ENCODE measurements around the gene OR2W1.

OR2W1 gene, protein sequence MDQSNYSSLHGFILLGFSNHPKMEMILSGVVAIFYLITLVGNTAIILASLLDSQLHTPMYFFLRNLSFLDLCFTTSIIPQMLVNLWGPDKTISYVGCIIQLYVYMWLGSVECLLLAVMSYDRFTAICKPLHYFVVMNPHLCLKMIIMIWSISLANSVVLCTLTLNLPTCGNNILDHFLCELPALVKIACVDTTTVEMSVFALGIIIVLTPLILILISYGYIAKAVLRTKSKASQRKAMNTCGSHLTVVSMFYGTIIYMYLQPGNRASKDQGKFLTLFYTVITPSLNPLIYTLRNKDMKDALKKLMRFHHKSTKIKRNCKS

DNA sequence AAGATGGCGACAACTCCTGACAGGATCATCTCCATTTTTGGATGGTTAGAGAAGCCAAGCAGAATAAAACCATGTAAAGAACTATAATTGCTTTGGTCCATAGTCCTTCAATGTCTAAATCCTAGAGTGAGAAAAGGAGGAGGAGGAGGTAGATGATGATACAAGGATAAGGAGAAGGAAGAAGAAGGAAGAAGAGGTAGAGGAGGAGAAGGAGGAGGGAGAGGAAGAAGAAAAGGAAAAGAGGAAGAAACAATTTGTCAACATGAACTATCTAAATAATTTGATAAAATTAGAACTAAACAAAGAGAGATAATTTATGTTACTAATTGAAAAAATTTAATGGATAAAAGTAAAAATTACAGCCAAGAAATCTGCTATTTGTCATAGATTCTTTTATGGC, at the start of gene OR2W1:
TSS of gene OR2W1 (minus strand) at position 101 of the 400 bp plus-strand sequence. CDS start at position 101, 0 bp downstream.
- no peak for DNase-seq (ENCODE audit: low read depth)
- no peak within 1 kb of the TSS for H3K4me3 ChIP-seq (ENCODE audit: low read depth, low read length)

DNA sequence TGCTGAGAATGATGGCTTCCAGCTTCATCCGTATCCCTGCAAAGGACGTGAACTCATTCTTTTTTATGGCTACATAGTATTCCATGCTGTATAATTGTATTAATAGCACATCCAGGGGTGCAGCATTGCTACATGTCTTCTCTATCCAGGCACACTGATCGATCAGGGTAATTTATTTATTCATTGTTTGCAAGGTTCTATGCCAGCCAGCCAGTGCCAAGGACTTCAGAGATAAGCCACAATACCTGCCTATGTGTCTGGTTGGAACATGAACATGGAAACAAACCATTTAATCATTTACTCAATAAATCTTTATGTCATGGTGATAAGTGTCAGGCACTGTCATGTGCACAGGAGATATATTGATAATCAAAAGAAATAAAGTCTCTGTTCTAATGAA, 48.0 kb upstream of the OR2W1 start:
- no peak for DNase-seq (ENCODE audit: low read depth)

DNA sequence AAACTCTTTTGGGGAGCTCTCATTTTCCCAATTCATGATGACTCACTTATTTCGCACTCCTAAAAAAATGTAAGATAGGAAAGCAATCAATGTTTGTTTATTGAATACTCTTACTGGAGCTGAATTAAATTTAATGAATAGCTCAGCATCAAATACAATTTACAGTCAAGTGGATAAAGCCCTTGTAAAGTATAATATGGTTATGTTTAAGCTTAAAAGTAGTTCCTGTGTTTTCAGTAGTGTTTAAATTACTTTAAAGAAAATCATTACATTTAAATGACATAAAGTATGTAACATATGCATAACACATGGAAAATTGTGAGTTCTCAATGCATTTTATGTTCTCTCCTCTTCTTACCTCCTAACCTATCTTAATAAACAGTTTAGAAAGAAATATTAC, 42.2 kb upstream of the OR2W1 start, which contains the start of gene OR2B3:
TSS of gene OR2B3 (minus strand) at position 101 of the 400 bp plus-strand sequence. CDS start at position 36, 65 bp downstream.
- DNase-seq (ENCODE audit: low read depth) = no peak

More for the DNA sequence above, 48.0 kb upstream of the OR2W1 start:
- no peak overlapping the region for H3K4me3 ChIP-seq (ENCODE audit: low read depth, low read length)

DNA sequence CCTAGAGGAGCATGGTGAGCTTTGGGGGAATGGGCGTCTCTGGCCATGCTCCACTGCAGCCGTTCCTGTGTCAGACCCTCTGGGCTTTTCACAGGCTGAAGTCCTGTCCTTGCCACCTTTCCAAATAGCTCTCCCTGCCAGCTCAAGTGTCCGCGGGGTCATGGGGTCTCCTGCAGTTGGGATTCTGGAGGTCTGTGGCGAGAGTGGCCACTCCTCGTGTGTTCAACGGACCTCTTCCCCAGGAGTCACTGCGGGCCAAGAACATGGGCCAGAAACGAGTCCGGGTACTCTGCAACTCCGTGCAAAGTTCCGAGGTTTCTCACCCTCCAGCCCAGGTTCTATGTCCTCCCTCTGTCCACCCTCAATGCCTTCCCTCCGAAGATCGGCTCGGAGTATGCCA, 37.5 kb upstream of the OR2W1 start:
- no peak for DNase-seq (ENCODE audit: low read depth)
- no peak overlapping the region for H3K4me3 ChIP-seq (ENCODE audit: low read depth, low read length)

More for the DNA sequence above, 42.2 kb upstream of the OR2W1 start, which contains the start of gene OR2B3:
- H3K4me3 ChIP-seq (ENCODE audit: low read depth, low read length) = no peak within 1 kb of the TSS

DNA sequence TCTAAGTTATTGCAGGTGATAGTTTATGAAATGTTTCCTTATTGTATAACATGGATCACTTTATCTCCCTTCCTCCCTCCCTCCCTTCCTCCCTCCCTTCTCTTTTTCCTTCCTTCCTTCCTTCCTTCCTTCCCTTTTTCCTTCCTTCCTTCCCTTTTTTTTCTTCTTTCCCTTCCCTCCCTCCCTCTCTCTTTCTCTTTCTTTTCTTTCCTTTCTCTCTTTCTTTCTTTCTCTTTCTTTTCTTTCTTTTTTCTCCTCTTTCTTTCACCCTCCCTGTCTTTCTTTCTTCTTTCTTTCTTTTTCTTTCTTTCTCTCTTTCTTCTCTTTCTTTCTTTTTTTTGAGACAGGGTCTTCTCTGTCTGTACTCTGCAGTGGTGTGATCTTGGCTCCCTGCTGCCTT, 36.3 kb upstream of the OR2W1 start:
- no peak overlapping the region for H3K4me3 ChIP-seq (ENCODE audit: low read depth, low read length)
- DNase-seq (ENCODE audit: low read depth) = no peak

DNA sequence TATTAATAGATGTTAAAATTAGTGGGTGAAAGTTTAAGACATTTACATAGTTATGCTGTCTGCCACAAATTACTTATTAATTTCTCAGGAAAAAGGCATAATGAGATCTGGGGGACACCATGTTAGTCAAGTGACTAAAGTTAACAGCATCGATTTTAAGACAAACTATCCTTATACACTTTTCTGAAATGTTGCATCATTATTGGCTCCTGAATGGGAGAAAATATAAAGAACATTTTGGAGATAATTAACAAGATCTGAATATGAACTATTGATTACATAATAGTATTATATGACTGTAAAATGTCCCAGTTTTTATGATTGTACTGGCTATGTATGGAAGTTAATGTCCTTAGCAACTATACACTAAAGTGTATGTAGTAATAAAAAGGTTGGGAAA, 34.2 kb upstream of the OR2W1 start:
- no peak overlapping the region for H3K4me3 ChIP-seq (ENCODE audit: low read depth, low read length)
- no peak for DNase-seq (ENCODE audit: low read depth)

DNA sequence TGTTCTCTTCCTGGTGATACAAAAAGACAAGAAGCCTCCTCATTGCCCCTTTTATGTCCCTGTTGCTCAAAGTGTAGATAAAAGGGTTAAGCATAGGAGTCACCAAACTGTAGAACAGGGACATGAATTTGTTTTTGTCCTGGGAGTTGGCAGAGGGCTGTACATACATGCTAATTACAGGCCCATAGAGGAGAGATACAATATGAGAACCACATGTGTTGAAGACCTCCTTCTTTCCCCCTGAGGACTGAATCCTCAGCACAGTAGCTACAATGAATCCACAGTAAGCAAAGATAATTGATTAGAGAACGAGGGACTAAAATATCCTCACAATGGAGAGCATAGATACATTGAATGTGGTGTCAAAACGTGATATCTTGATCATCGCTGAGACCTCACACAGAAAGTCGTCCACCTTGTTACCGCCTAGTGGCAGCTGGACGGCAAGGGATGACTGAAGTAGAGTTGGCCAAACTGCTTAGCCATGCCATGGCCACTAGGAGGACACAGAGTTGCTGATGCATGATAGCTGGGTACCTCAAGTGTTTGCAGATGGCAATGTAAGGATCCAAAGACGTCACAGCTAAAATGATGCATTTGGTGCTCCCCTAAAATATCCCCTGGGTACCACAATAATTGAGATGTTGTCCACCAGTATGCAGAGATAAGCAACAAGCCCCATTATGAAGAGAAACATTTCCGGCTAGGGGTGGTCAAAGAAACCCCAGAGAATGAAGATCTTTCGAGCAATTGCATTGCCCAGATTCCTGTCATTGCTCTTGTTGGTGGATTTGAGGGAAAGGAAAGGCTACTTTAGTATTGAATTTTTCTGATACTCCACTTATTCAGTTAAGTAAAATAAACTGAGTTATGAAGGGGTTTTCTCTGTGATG, 27.1 kb upstream of the OR2W1 start:
- H3K4me3 ChIP-seq (ENCODE audit: low read depth, low read length) = no peak overlapping the region
- DNase-seq (ENCODE audit: low read depth) = no peak

DNA sequence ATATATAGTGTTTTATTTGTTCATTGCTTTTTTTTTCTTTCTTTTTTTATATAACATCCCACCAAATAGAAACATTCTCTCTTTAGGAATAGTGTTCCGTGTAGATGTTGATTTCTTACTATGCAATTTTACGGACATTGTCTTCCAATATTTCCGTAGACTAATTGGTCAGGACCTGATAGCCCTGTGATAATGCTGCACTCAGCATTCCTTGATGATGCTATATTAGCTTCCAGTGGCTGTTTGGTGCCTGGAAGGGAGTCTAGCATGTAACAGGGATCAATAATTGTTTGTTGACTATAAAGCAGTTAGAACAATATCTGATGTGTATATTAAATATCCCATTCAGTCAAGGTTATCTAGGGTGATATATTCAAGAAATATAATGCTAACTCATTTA, 6.7 kb upstream of the OR2W1 start:
- DNase-seq (ENCODE audit: low read depth) = no peak
- H3K4me3 ChIP-seq (ENCODE audit: low read depth, low read length) = no peak overlapping the region

DNA sequence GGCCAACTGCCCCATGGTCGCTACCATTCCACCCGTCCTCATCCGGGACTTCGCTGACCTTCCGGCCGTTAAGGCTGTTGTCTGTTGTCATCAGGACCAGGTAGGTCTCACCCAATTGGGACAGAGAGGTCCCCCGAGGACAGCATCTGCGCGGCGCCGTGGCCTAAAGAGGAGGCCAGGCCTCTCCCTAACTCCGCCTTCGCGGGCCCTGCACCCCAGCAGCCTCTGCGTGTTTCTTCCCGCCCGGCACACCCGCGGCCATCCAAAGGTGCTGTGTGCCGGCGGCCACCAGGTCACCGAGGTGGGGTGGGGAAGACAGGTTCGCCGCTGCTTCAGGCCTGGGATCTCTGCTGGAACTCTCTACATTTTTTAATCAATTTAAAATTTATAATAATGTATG, 9.0 kb downstream of the OR2W1 start:
- no peak overlapping the region for H3K4me3 ChIP-seq (ENCODE audit: low read depth, low read length)
- no peak for DNase-seq (ENCODE audit: low read depth)

DNA sequence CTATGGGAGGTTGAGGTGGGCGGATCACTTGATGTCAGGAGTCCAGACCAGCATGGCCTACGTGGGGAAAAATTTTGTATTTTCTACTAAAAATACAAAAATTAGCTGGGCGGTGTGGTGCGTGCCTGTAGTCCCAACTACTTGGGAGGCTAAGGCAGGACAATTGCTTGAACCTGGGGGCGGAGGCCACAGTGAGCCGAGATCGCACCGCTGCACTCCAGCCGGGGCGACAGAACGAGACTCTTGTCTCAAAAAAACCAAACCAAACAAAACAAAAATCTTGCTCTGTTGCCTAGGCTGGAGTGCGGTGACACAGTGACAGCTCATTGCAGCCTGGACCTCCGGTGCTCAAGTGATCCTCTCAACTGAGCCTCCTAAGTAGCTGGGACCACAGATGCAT, 16.2 kb downstream of the OR2W1 start:
- no peak overlapping the region for H3K4me3 ChIP-seq (ENCODE audit: low read depth, low read length)
- DNase-seq (ENCODE audit: low read depth) = no peak

DNA sequence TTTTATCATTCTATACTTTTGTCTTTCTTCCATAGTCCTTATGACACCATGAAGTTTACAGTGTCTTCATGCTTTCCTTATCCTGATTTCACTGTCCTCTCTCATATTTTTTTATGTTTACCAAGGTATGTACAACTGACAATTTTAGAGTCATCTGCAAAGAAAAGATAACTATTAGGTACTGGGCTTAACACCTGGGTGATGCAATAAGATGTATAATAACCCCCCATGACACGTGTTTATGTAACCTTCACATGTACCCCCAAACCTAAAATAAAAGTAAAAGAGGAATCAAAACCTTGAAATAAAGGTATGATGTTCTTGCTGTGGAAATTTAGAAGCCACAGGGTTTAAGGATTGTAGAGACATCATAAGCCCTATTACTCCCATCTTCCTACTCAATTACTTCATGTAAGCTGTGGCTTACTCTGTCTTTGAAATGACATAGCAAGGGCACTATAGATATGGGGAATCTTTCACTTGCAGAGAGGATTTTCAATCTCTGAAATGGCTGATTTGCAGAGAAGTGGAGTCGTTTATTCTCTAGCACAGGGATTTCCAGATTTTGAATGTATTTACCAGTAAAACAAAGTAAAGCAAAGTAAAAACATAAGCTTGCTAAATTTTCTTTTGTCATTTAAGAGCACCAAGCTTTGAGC, 18.9 kb downstream of the OR2W1 start:
- DNase-seq (ENCODE audit: low read depth) = no peak
- H3K4me3 ChIP-seq (ENCODE audit: low read depth, low read length) = no peak overlapping the region

DNA sequence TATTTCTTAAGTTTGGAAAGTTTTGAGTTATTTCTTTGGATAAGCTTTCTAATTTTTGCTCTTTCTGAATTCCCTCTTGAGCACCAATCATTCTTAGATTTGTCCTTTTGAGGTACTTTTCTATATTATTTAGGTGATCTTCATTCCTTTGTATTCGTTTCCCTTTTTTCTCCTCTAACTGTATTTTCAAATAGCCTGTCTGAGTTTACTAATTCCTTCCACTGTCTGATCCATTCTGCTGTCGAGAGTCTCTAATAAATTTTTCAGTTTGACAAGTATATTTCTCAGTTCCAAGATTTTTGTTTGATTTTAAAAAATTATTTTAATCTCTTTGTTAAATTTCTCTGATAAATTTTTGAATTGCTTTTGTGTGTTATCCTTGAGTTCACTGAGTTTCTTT, 23.5 kb downstream of the OR2W1 start:
- no peak for DNase-seq (ENCODE audit: low read depth)
- no peak overlapping the region for H3K4me3 ChIP-seq (ENCODE audit: low read depth, low read length)

DNA sequence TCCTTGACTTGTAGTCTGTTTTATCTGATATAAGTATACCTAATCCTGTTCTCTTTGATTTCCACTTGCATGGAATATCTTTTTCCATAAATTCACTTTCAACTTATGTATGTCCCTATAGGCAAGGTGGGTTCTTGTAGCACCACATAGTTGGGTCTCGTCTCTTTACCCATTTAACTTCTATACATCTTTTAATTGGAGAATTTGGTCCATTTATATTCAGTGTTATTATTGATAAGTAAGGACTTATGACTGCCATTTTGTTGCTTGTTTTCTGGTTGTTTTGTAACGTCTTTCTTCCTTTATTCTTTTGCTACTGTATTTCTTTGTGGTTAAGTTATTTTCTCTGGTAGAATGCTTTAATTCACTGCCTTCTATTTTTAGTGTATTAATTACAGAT, 25.3 kb downstream of the OR2W1 start:
- DNase-seq (ENCODE audit: low read depth) = no peak
- no peak overlapping the region for H3K4me3 ChIP-seq (ENCODE audit: low read depth, low read length)

DNA sequence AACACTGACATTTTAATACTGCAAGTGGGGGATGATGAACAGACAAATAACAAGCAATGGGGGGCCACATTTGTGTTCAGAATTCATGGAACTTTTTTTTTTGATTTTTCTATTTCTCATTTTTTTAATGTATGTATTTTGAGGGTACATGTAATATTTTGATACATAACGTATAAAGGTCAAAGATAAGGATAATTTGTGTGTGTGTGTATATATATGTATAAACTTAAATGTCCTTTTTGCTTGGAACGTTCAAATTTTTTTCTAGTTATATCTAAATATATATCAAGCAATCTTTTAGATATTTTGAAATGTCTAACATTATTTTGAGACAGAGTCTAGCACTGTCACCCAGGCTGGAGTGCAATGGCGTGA, 27.6 kb downstream of the OR2W1 start:
- H3K4me3 ChIP-seq (ENCODE audit: low read depth, low read length) = no peak overlapping the region

DNA sequence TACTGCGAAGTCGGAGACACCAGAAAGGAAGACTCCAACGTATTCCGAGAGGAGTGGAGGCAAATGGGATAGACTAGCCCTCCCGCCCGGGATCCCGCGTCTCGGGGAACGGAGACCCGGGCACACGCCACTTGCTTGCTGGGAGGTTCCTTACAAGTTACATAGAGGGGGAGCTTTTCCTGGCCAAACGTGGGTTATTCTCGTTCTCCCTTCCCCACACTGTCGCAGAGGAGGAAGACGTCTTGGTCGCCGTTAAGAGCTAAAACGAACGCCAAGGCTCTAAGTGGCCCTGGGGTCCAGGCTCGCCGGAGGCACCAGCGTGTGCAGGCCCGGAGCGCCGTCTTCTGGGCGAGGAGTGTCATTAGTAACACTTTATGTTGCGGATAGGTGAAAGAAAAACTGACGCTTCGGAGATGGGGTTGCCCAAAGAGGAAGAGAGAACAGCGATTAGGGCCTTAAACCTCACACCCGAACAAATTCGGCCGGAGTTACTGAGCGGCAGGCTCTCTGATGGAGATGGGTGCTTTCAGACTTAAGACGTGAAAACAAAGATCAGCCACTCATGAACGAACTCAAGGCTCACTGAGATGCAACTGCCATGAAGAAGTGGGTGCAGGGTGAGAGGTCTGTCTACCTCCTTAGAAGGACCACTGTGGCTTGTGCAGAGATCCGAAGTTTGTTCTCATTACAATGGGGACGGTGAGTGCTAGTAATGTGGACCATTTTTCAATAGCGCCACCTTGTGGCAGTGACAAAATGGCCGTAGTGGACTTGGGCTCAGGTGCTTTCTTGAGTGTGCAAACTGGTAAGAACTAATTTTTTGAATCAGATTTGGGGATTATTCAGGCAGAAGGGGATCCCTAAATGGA, 28.2 kb downstream of the OR2W1 start:
- peak; percentile 27 for DNase-seq (ENCODE audit: low read depth)
- peak overlapping the region; percentile 64 for H3K4me3 ChIP-seq (ENCODE audit: low read depth, low read length)

More for the DNA sequence above, 27.6 kb downstream of the OR2W1 start:
- DNase-seq (ENCODE audit: low read depth) = no peak

DNA sequence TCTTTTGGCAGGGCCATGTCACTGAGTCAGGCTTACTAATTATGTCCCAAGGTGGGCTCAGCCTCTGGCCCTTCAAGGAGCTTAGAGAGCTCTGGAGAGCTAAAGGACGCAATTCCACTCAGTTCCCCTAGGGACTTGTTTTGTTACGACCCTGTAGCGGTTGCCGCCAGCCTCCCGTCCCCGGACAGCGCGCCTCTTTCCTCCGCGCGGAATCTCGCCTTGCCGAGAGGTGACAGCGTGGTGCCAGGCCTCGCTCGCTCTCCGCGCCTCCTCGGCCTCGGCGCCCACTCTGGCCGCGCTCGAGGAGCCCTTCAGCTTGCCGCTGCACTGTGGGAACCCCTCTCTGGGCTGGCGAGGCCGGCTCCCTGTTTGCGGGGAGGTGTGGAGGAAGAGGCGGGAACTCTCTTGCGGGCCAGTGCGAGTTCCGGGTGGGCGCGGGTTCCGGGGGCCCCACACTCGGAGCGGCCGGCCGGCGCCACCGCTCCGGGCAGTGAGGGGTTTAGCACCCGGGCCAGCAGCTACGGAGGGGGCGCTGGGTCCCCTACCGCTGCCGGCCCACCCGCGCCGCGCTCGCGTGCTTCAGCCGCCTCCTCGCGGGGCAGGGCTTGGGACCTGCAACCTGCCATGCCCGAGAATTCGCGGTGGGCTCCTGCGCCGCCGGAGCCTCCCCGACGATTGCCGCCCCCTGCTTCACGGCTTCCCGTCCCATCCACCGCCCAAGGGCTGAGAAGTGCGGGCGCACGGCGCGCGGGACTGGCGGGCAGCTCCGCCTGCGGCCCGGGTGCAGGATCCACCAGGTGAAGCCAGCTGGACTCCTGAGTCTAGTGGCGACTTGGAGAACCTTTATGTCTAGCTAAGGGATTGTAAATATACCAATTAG, 30.0 kb downstream of the OR2W1 start:
- H3K4me3 ChIP-seq (ENCODE audit: low read depth, low read length) = peak overlapping the region; percentile 34
- no peak for DNase-seq (ENCODE audit: low read depth)

DNA sequence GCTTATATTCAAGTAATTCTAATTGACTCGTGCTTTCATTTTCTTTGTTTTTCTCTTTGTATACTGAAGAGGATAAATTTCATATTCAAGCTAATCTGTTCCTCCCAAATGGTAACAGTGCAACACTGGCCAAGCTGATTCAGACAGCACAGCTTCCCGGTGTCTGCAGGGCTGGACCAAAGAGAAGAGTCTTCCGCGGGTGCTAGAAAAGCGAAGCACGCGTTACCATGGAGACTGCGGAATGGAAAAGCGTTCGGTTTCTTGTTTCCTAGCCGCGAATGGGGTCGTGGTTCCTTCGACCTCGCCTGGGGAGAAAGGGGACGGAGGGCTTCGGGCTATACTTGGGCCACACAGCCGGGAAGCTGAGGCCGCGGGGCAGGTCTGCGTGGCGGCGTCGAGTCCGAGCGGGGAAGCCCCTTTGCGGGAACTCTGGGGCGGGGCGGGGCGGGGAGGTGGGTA, 33.7 kb downstream of the OR2W1 start:
- H3K4me3 ChIP-seq (ENCODE audit: low read depth, low read length) = peak overlapping the region; percentile 67

DNA sequence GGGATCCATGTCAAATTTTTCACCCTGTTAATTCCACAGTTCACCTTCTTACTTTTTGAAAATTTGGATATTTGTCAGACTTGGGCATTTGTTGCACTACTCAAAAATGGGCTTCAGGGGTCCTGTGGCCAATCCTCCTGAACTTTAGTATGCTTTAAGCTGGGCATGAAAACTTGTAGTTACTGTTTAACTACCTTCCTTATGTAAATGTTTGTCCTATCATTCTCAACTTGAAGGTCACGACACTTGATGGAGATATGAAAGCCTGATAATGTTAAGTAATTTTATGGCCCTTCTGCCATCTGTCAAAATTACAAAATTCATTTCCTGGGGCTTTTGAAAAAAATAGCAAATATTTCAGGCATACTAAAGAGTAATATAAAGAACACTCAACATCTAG, 35.6 kb downstream of the OR2W1 start:
- no peak overlapping the region for H3K4me3 ChIP-seq (ENCODE audit: low read depth, low read length)
- DNase-seq (ENCODE audit: low read depth) = no peak

More for the DNA sequence above, 33.7 kb downstream of the OR2W1 start:
- no peak for DNase-seq (ENCODE audit: low read depth)
